Keratinocyte (primary cell): ENCODE results near the gene AOPEP.

Source experiments
- EZH2 ChIP-seq: IDR thresholded peaks from one replicate; pipeline ENCODE4 v1.6.1; 2012; ENCODE audit warnings: inconsistent platforms, mild to moderate bottlenecking, low read length, moderate library complexity
- TF ChIP-seq, protein P1 (sequence below), 3 experiments: IDR thresholded peaks in 1 of 3; conservative IDR thresholded peaks in 1 of 3; optimal IDR thresholded peaks in 1 of 3; 2 replicates in 2 of 3; 3 replicates in 1 of 3; pipeline versions ENCODE3 to v1.5.1; 2011; ENCODE audit warnings: low read length in 3 of 3, mild to moderate bottlenecking in 3 of 3, moderate library complexity in 2 of 3, control low read depth in 1 of 3, inconsistent platforms in 1 of 3; ENCODE audit not compliant: insufficient read depth in 2 of 3; ENCODE audit errors: extremely low read depth in 1 of 3

DNA sequence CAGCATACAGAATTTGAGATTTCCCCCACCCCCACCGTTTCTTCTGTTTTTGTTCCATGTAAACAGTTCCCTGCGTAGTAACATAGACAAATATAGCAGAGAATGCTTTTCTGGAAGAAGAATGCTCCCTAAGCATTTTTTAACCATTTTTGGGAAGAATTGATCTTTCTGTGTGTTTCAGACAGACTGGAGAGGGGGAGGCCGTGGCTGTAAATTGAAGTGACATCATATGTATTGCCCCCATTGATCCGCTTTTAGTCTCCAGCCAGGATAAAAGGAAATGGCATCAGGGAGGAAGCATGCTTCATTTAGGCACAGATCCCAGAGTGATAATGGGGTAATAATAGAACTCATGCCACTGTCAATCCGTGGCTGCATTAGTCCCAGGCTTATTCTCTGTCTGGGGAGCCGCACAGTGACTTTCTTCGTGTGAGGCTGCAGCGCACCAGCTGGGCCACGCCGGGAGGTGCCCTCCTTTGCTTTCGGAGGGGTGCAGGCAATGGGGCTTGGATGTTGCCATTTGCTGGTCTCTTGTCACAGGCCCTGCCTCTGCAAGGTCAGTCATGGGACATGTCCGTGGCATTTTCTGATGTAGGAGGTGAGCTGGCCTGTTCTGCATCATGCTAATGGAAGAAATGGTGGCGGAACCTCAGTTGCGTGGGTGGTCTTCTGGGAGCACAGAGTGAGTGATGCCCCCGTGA, 329.5 kb downstream of the AOPEP start:
- TF ChIP-seq EZH2, result no peak
- TF ChIP-seq, protein P1, sequence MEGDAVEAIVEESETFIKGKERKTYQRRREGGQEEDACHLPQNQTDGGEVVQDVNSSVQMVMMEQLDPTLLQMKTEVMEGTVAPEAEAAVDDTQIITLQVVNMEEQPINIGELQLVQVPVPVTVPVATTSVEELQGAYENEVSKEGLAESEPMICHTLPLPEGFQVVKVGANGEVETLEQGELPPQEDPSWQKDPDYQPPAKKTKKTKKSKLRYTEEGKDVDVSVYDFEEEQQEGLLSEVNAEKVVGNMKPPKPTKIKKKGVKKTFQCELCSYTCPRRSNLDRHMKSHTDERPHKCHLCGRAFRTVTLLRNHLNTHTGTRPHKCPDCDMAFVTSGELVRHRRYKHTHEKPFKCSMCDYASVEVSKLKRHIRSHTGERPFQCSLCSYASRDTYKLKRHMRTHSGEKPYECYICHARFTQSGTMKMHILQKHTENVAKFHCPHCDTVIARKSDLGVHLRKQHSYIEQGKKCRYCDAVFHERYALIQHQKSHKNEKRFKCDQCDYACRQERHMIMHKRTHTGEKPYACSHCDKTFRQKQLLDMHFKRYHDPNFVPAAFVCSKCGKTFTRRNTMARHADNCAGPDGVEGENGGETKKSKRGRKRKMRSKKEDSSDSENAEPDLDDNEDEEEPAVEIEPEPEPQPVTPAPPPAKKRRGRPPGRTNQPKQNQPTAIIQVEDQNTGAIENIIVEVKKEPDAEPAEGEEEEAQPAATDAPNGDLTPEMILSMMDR (optimal IDR thresholded peaks at IDR 0.05 in 1 of 3, IDR thresholded peaks at IDR 0.05 in 1 of 3, conservative IDR thresholded peaks at IDR 0.05 in 1 of 3; ENCODE audit: extremely low read depth in 1 of 3, insufficient read depth in 2 of 3, low read length in 3 of 3), result no peak
